ENCODE data around the gene SI.
"Not testable (repeated sequence)": the region's sequence is repeated elsewhere in the genome, so short reads cannot be mapped to it uniquely, and the experiment has no call there.

The SI gene

DNA sequence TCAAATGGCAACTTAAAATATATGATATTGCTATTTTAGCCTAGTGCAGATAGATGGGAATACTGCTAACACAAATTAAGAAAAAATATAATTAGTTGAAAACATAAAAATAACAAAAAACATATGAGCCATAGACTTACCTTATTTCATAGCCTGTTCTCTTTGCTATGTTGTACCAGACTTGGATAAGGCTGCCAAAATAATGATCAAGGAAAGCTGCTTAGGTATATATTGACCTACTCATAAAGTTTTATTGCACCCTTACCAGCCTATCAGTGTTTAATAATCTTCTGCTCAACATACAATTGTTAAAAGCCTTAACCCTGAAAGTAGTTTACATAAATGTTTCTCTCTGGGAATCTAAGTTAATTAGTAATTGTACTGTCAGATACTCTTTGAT lies at the start of gene SI:
SI (minus strand) TSS at position 204 of the 400 bp plus-strand sequence. CDS start 2,484 bp downstream, outside the sequence.
- no peak for DNase-seq

DNA sequence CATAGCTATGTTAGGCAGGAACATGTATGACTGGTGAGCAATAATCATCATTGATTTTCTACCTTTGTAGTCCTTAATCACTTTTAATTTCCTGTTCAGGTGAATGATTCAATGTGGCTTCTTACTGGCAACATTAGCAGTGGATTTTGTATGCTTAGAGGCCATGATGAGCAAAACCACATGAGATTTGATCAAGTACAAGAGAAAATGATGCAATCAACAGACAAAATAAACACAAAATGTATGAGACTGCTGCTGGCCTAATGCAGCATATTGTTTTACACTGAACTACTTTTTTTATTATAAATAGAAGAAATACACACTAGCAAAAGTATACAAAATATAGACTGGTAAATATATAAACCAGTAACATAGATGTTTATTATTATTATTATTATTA lies 47.5 kb upstream of the SI start:
- DNase-seq, result no peak

DNA sequence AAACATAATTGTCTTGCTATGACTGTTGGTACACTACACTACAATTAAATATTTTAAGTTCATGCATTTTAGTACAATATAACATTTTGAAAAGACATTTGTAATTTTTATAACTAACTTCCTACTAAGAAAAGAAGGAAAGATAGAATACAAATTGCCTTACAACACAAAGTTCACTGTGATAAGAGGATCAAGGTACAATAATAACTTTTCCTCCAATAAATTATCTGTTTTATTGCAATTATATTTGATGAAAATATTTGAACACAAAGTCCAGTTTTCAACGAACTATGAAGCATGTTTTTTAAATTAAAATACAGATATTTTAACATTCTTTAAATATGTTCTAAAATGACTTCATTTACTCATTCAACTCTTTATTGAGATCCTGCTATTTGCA lies 33.1 kb upstream of the SI start:
- no peak for DNase-seq

DNA sequence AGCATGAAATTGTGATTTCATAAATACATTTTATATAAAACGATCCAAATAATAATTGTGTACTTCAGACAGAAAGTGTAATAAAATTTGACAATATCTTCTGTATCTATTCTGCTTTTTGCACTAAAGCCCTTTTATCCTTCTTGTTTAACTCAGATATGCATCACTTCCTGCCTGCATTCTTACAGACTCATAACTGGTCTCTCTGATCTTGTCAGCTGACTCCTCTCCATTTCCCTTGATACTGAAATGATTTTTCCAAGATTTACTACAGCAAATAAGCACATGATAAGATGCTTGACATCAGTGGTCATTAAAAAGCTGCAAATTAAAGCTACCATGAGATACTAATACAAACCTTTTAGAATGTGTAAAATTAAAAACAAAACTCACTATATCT lies 25.3 kb upstream of the SI start:
- no peak for DNase-seq

DNA sequence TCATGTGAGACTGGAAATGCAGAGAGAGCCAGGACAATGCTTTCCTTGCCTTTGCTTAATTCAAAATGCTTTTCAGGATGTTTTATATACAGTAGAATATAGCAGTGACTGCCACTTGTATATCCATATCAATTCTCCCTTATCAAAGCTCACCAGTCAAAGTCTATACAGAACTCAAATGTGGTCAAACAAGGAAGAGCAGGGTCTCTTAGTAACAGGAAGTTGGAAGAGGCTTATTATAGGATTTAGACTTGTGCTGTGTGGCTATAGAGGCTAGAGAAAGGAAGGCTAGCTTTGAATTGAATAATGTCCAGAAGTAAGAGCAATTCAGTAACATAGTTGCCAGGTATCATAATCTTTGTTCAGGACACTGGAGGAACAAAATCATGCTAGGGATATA lies 4.4 kb upstream of the SI start:
- DNase-seq, result no peak

DNA sequence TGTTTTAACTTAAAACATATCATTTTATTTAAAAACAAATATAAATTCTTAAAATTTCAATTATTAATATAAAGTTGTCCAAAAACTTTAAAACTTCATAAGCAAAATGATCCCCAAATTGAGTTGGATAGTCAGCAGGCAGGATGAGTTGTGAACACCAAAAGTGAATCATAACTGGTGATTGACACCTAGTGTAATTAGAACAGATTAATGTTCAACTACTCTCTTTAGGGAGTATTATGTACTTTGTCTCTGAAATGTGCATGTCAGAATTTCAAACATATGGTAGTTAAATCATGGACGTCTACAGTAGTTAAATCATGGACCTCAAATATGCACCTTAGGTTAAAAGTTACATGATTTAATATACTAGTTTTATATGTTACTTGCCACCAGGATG lies 2.9 kb upstream of the SI start:
- no peak for DNase-seq

DNA sequence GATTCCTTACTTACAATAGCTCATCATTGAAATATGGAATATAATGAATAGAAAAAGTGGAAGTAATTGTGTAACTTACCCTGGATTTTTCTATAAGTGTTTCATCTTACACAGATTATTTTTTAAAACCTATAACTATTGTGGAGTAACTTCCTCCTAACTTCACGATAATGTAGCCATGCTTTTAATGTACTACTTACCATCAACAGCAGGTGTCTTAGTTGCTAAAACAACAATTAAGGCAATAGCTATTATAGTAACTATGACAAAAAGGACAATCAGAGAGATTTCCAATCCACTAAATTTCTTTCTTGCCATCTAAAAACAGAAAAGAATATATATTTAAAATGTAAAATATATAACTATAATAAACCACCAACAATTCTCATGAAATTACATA lies 2.6 kb downstream of the SI start:
- DNase-seq, result no peak

DNA sequence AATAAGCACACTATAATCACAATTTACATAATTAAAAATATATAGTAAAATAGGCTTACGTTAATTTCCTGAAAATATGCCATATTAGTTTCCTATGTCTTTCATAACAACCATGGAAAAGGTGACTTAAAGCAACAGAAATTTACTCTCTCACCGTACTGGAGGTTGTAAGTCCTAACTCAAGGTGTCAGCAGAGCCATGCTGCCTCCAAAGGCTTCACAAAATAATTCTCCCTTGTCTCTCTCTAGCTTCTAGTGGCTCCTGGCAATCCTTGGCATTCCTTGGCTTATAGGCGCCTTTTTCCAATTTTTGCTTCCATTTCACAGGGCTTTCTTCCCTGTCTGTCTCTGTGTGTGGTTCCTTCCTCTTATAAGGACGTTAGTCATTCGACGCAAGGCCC lies 7.6 kb downstream of the SI start:
- DNase-seq, result no peak

DNA sequence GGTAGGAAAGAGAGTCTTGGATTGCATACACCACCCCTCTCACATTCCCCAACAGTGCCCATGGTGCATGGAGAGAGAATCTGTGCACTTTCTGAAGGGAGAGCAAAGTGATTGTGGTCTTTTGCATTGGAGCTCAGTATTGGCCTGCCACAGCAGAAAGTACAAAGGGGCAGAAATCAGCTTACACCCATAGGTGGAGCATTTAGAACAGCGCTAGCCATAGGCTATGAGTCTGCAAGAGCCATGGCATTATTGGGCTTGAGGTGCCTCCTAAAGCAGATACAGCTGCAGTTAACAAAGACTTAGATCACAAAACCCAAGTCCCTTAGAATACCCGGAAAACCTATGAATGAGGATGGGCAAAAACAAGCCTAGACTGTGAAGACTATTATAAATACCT lies 21.8 kb downstream of the SI start:
- DNase-seq, result no peak

DNA sequence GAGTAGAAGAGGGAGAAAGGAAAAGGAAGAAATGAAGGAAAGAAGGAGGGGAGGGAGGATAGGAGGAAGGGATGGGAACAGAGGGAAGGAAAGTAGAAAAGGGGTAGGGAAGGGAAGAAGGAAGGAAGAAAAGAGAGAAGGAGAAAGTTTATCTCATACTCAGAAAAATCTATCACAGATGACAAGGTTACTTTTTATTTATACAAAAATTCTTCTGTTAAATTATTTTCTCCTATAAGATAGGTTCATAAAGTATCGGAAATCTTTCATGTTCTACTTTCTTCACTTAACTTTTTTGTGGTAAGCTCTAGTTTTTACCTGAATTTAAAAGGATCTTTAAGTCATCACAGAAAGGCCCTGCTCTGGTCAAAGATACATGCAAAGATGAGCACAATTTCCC lies 38.1 kb downstream of the SI start:
- DNase-seq, result no peak

DNA sequence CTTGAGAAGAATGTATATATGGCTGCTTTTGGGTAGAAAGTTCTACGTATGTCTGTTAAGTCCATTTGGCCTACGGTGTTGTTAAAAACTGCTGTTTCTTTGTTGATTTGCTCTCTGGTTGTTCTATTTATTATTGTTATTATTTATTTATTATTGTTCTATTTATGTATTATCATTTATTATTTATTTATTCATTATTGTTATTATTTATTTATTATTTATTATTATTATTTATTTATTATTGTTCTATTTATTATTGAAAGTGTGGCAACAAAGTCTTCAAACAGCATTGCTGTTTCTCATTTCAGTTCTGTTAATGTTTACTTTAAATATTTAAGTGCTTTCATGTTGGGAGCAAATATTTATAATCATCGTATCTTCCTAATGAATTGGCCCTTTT lies 66.7 kb downstream of the SI start:
- no peak for DNase-seq

DNA sequence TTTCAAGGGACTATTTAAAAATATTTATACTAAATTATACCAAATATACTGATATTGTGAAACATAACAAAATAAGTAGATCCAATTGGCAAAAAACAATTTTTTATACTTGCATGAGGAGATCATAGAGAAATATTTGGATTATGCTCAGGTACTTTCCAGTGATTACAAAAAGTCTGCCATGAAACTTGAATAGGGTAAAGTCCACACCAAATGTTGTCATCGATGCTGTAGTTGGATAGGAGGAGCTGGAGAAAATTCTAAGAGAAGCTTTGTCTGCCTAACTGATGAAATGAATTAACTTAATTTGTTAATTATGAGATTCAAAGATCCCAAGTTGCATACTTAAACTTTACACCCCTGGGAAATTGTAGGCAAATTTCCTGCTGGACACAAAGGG lies 93.3 kb downstream of the SI start:
- DNase-seq, result no peak

DNA sequence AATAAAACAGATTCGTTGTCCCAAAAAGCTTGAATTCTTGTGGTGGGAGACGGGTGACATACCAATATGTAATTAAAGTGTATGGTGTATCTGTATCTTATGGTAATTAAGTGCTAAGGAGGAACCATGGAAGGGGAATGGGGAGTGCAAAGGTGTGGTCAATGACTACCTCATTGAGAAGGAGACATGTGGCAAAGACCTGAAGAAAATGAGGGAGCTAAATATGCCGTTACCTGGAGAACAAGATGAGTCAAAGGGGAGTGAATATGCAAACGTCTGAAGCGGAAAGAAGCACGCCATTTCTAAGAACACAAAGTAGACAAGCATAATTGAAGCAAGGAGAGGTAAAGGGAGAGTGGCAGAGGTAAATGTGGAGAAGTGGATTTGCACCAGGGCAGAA lies 115.7 kb downstream of the SI start:
- DNase-seq, result no peak

DNA sequence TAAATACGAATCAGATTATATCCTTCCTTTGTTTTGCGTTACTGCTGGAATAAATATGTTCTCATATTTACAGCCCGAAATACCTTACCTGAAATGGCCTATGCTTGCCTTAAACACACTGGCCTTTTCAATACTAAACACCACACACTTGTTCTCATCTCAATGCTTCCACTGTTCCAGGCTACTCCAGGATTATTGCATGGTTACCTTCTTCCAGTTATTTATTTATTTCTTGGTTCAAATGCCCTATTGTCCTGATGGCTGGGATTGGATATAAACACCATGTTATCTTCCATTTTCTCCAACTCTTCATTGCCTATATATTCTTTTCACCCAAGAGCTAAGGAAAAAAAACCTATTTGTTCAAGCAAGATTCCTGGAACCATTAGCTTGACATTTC lies 125.3 kb downstream of the SI start:
- no peak for DNase-seq

DNA sequence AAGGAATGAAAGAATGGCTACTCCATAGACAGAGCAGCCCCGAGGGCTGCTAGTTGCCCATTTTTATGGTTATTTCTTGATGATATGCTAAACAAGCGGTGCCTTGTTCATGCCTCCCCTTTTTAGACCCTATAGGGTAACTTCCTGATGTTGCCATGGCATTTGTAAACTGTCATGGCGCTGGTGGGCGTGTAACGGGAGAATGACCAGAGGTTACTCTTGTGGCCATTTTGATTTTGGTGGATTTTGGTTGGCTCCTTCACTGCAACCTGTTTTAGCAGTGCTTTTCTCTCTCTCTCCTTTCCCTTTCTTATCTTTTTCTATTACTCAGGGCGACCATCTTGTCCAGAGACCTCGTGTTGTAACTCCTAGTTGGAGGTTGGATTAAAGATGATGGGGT lies 126.9 kb downstream of the SI start:
- DNase-seq, result not testable (repeated sequence)

DNA sequence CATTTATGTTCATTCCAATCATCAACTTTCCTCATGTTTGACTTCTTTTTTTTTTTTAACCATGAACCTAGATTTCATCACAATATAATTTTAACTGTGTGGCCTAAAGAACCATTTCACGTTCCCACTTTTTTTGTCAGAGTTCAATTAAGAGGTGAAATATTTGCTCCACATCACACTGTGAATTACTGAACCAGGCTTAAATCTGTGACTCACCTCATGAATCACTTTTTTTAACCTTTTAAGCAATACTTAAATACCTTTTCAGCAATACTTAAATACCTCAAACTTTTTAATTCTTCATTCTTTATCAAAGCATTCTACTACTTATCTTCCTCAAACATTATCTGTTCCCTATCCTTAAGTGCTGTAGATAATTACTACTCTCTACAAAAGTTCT lies 137.6 kb downstream of the SI start:
- no peak for DNase-seq

DNA sequence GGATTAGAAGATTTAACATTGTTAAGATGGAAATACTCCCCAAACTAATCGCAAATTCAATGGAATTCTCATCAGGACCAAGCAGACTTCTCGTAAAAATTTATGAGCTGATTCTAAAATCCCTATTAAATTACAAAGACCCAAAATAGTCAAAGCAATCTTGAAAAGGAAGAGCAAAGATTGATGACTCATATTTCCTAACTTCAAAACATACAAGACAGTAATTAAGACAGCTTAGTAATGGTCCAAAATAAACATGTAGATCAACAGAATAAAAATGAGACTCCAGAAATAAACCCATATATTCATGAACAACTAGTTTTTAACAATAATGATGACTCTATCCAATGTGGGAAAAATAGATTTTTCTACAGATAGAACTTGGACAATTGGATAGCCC lies 148.7 kb downstream of the SI start:
- no peak for DNase-seq
